GM12878 (cell line): ENCODE results near the gene PIP4K2B. TPM values are rescaled to one million over a fixed set of nuclear protein-coding genes. Genes with fewer than 3 reads are reported as not detected.

Experiments used
- ATAC-seq: fragments of 200-7000 bp; cut with Tn5 transposase; 3 replicates; pipeline ENCODE4 v1.9.1; 2020; ENCODE audit warnings: mild to moderate bottlenecking, moderate library complexity
- BruUV-seq: library from RNA; stranded (reverse); fragments of 400-500 nt; replicated peaks from 2 replicates; lab custom pipeline; 2021; lab: Mats Ljungman, UMichigan
- CTCF ChIA-PET: fragments of 300-600 bp; sonication (Branson Sonifier 250); formaldehyde crosslinking; extraction: SDS; loops from one replicate; lab custom pipeline; 2021; ENCODE audit warnings: inconsistent platforms; lab: Yijun Ruan, JAX
- POLR2A ChIA-PET: fragments of 350-600 bp; formaldehyde crosslinking; extraction: SDS; loops from one replicate; lab custom pipeline; 2021; ENCODE audit warnings: inconsistent platforms; lab: Charles Lee
- RAD21 ChIA-PET: fragments of 300-600 bp; sonication (Branson Sonifier 250); formaldehyde crosslinking; loops from one replicate; lab custom pipeline; 2023; ENCODE audit warnings: antibody characterized with exemption; ENCODE audit not compliant: unreplicated experiment; lab: Charles Lee
- SMC1A ChIA-PET: fragments of 300-600 bp; sonication (Branson Sonifier 250); formaldehyde crosslinking; loops from one replicate; lab custom pipeline; 2023; ENCODE audit not compliant: unreplicated experiment, uncharacterized antibody; lab: Charles Lee
- DNase-seq: peaks from one replicate; pipeline ENCODE4 v3.0.0-alpha.2; 2011; ENCODE audit warnings: low read depth, low spot score
- FAIRE-seq: peaks from 3 replicates; lab custom pipeline; 2011; peaks lifted over from hg19 to GRCh38; lab: Jason Lieb, UNC
- H2AFZ ChIP-seq: 2 replicates; pipeline ENCODE4 v1.6.0; 2011; ENCODE audit warnings: low read depth, low read length, control low read depth; ENCODE audit not compliant: control insufficient read depth
- H3K27ac ChIP-seq: 2 replicates; pipeline ENCODE4 v1.5.1; 2011; ENCODE audit warnings: control low read depth; ENCODE audit not compliant: control insufficient read depth, insufficient read depth
- H3K27me3 ChIP-seq, 2 experiments: replicated peaks in 1 of 2; 2 replicates each; pipeline versions ENCODE4 v1.6.0 to v1.6.1; 2011; ENCODE audit warnings: low read length in 1 of 2; ENCODE audit not compliant: control insufficient read depth in 2 of 2, insufficient read depth in 2 of 2
- H3K36me3 ChIP-seq, 2 experiments: 2 replicates each; pipeline ENCODE4 v1.5.1; 2011; ENCODE audit warnings: low read length in 1 of 2; ENCODE audit not compliant: control insufficient read depth in 2 of 2, insufficient read depth in 2 of 2
- H3K4me1 ChIP-seq: 2 replicates; pipeline ENCODE4 v1.6.1; 2011; ENCODE audit warnings: mild to moderate bottlenecking, low read length, moderate library complexity, mixed read lengths; ENCODE audit not compliant: control insufficient read depth, insufficient read depth
- H3K4me2 ChIP-seq: 2 replicates; pipeline ENCODE4 v1.6.0; 2011; ENCODE audit warnings: control low read depth; ENCODE audit not compliant: control insufficient read depth, insufficient read depth
- H3K4me3 ChIP-seq: fragments of 200-600 bp; sonication (generic); 2 replicates; pipeline ENCODE4 v1.5.1; 2016
- H3K79me2 ChIP-seq: 2 replicates; pipeline ENCODE4 v1.6.0; 2011; ENCODE audit warnings: low read length; ENCODE audit not compliant: control insufficient read depth, insufficient read depth
- H3K9ac ChIP-seq: 2 replicates; pipeline ENCODE4 v1.8.0; 2011; ENCODE audit warnings: low read length, control low read depth, mixed read lengths; ENCODE audit not compliant: control insufficient read depth, insufficient read depth
- H3K9me3 ChIP-seq: replicated peaks from 3 replicates; pipeline ENCODE4 v1.5.1; 2011; ENCODE audit warnings: mild to moderate bottlenecking, low read length; ENCODE audit not compliant: control insufficient read depth, insufficient read depth
- H4K20me1 ChIP-seq: 2 replicates; pipeline ENCODE4 v1.6.0; 2011; ENCODE audit not compliant: control insufficient read depth, insufficient read depth
- CHD1 ChIP-seq: IDR thresholded peaks from 2 replicates; pipeline ENCODE4 v1.6.1; 2012; ENCODE audit warnings: low read depth, low read length, improper control_type of control experiment
- DPF2 ChIP-seq: fragments of 450-650 bp; IDR thresholded peaks from 2 replicates; pipeline ENCODE4 v1.6.1; 2017; ENCODE audit warnings: mild to moderate bottlenecking
- IKZF1 ChIP-seq: fragments of 450-650 bp; conservative IDR thresholded peaks from 2 replicates; pipeline ENCODE4 v1.6.1; 2017; ENCODE audit warnings: antibody characterized with exemption, mild to moderate bottlenecking
- NKRF ChIP-seq: fragments of 450-650 bp; conservative IDR thresholded peaks from 2 replicates; pipeline ENCODE4 v1.6.1; 2017; ENCODE audit warnings: mild to moderate bottlenecking, moderate library complexity
- RBBP5 ChIP-seq: fragments of 200-600 bp; sonication (generic); conservative IDR thresholded peaks from 2 replicates; pipeline ENCODE4 v1.6.1; 2016
- REST ChIP-seq: IDR thresholded peaks from 2 replicates; pipeline ENCODE4 v1.6.1; 2012; ENCODE audit warnings: mild to moderate bottlenecking, low read depth, low read length
- SIX5 ChIP-seq: IDR thresholded peaks from 2 replicates; pipeline ENCODE4 v1.6.1; 2011; ENCODE audit warnings: mild to moderate bottlenecking, low read depth, low read length, moderate library complexity; ENCODE audit not compliant: severe bottlenecking
- SMAD1 ChIP-seq: fragments of 450-650 bp; IDR thresholded peaks from 2 replicates; pipeline ENCODE4 v1.6.1; 2018; ENCODE audit warnings: mild to moderate bottlenecking, low read depth; ENCODE audit not compliant: partially characterized antibody
- ZNF622 ChIP-seq: fragments of 450-650 bp; IDR thresholded peaks from 2 replicates; pipeline ENCODE4 v1.6.1; 2017; ENCODE audit warnings: mild to moderate bottlenecking, inconsistent platforms
- WGBS: methylation state at CpG from one replicate; pipeline ENCODE4 v1.1.6; 2016; ENCODE audit warnings: low lambda C conversion rate; ENCODE audit not compliant: insufficient replicate concordance, insufficient coverage; ENCODE audit errors: missing lambda C conversion rate; 5-methylcytosine and 5-hydroxymethylcytosine counted together
- in situ Hi-C: fragments of 300-500 bp; cut with MboI; formaldehyde crosslinking; loops from 9 replicates; pipeline ENCODE4 v1.14.3; 2018; ENCODE audit warnings: mixed read lengths
- intact Hi-C: fragments of 100-400 bp; cut with micrococcal nuclease; formaldehyde crosslinking; loops from one replicate; pipeline ENCODE4 v1.14.2; 2022; ENCODE audit not compliant: unreplicated experiment
- polyA plus RNA-seq, 11 experiments: library from polyadenylated mRNA; depleted of rRNA in 4 of 11; unstranded in 6 of 11; stranded (reverse) in 5 of 11; fragments of >200 nt; fragmentation: Nextera tagmentation in 4 of 11; fragmentation: Illumina TruSeq in 1 of 11; extraction: Ambion mirVana in 4 of 11; extraction: Trizol in 1 of 11; gene quantifications; 1 replicate in 1 of 11; 2 replicates in 10 of 11; pipeline versions ENCODE4 v1.2.1 to v1.2.3, GENCODE V29; 2011 to 2016; ENCODE audit warnings: inconsistent platforms in 2 of 11, missing spikeins in 2 of 11, low read depth in 1 of 11
- total RNA-seq, 4 experiments: library from RNA; depleted of rRNA in 3 of 4; stranded (reverse); fragments of >200 nt in 3 of 4; fragmentation: Illumina TruSeq in 1 of 4; extraction: Trizol in 1 of 4; gene quantifications; 2 replicates each; pipeline versions ENCODE4 v1.2.1 to v1.2.3, GENCODE V29; 2013 to 2021

PIP4K2B gene
- total and polyA plus RNA-seq, 10 of the 15 experiments (the other 5 are each of a cell fraction or from before 2014, with no cell fraction given): 3.8 to 30.3 (median 18.2) TPM

- ChIA-PET POLR2A (interaction anchor here (1.0 kb wide), 1 partner anchor 39 kb away, joined by 3 read pairs; no protein-coding TSS in a partner anchor), RAD21 (interaction anchor here (0.9 to 1.8 kb wide), 4 partner anchors 10 to 78 kb away, joined by 3 to 8 read pairs (median 4); no protein-coding TSS in a partner anchor), SMC1A (interaction anchor here (1.4 to 1.8 kb wide), 5 partner anchors 41 to 408 kb away, joined by 3 to 6 read pairs (median 4); partner anchors contain the start of gene MLLT6), CTCF (interaction anchor here (0.6 to 4.1 kb wide), 3 partner anchors 10 to 1347 kb away, joined by 4 to 47 read pairs (median 23); no protein-coding TSS in a partner anchor)
- no peak overlapping the region for H3K9ac ChIP-seq
- TF ChIP-seq SMAD1: peak; percentile 46
- TF ChIP-seq ZNF622: no peak
- TF ChIP-seq IKZF1: peak; percentile 17; the same call in 1 of the 2 replicates
- TF ChIP-seq DPF2: 0 out of 2 replicates have a peak, but pooled peaks have one; percentile 30
- TF ChIP-seq CHD1: no peak
- H3K9me3 ChIP-seq: no peaks in the 10 kb centered on the region
- no peaks in the 10 kb centered on the region for H3K36me3 ChIP-seq
- intact Hi-C loops (no loop called here), in situ Hi-C loops (no loop called here)
- DNase-seq: no peak
- H2AFZ ChIP-seq: no peak overlapping the region
- WGBS: 48% methylated on average over 4 of the region's 4 CpGs
- H3K79me2 ChIP-seq: peaks cover 43% of the 10 kb centered on the region
- peak overlapping the region; percentile 34; the same call in 1 of the 2 replicates for H3K27ac ChIP-seq
- no TSS peak for BruUV-seq
- peak overlapping the region; percentile 81 for H3K4me2 ChIP-seq
- no peaks in the 10 kb centered on the region; a peak in 1 of 4 replicates for H3K27me3 ChIP-seq
- H3K4me3 ChIP-seq: peak overlapping the region; percentile 95; the same call in 1 of the 2 replicates
- H4K20me1 ChIP-seq: no peaks in the 10 kb centered on the region
- FAIRE-seq: no peak
- ATAC-seq: no peak
- peaks cover 37% of the 10 kb centered on the region for H3K4me1 ChIP-seq
Observed at GRCh38 chr17:38745545-38745944, 53.8 kb downstream of the PIP4K2B start.

- ChIA-PET POLR2A (interaction anchor here (0.7 to 1.7 kb wide), 3 partner anchors 10 to 62 kb away, joined by 3 to 5 read pairs (median 3); no protein-coding TSS in a partner anchor), RAD21 (interaction anchor here (1.3 kb wide), 1 partner anchor 66 kb away, joined by 4 read pairs; no protein-coding TSS in a partner anchor), CTCF (interaction anchor here (0.7 to 4.1 kb wide), 4 partner anchors 8 to 67 kb away, joined by 3 to 47 read pairs (median 14); no protein-coding TSS in a partner anchor), SMC1A (interaction anchor here (1.1 kb wide), 1 partner anchor 67 kb away, joined by 3 read pairs; no protein-coding TSS in a partner anchor)
- no TSS peak for BruUV-seq
- H3K27me3 ChIP-seq: no peaks in the 10 kb centered on the region; a peak in 1 of 4 replicates
- 41% methylated on average over 4 of the region's 4 CpGs for WGBS
- FAIRE-seq (no peak), ATAC-seq (no peak), DNase-seq (no peak)
- H3K79me2 ChIP-seq: peaks cover 43% of the 10 kb centered on the region
- intact Hi-C loops: no loop called here
- no peak overlapping the region for H2AFZ ChIP-seq
- H3K36me3 ChIP-seq: peaks cover under 1 to 5% of the 10 kb centered on the region in 2 experiments; a peak in 3 of 4 replicates
- peaks cover 25% of the 10 kb centered on the region for H3K4me1 ChIP-seq
- H3K4me2 ChIP-seq: peak overlapping the region; percentile 31
- no peak overlapping the region for H3K27ac ChIP-seq
- H3K9me3 ChIP-seq: no peaks in the 10 kb centered on the region
- H3K9ac ChIP-seq: no peak overlapping the region
- in situ Hi-C loops: no loop called here
- no peak overlapping the region for H3K4me3 ChIP-seq
- H4K20me1 ChIP-seq: no peaks in the 10 kb centered on the region
- no peak for TF ChIP-seq SIX5
- no peak for TF ChIP-seq RBBP5
- no peak for TF ChIP-seq NKRF
- TF ChIP-seq REST: no peak
Observed at GRCh38 chr17:38743556-38744171, 55.7 kb downstream of the PIP4K2B start.
